Stimulated activated CD8-positive, alpha-beta memory T cell treated with anti-CD3 and anti-CD28 coated beads, Interleukin-4, amount 100 ng/mL, for 24 hours (primary cell): ENCODE measurements around the gene NAIP.
"Not testable (repeated sequence)": the region's sequence is repeated elsewhere in the genome, so short reads cannot be mapped to it uniquely, and the experiment has no call there.

Experiments
- DNase-seq: peaks from one replicate; pipeline ENCODE4 v3.0.0-alpha.2; 2020; ENCODE audit warnings: low read depth

The NAIP gene

GRCh38 chr5:71025289-71025953 is at the start of gene NAIP:
Gene NAIP (minus strand): TSS chr5:71025339. CDS start chr5:71012915, 12,424 bp downstream.
- DNase-seq: not testable (repeated sequence)

DNA sequence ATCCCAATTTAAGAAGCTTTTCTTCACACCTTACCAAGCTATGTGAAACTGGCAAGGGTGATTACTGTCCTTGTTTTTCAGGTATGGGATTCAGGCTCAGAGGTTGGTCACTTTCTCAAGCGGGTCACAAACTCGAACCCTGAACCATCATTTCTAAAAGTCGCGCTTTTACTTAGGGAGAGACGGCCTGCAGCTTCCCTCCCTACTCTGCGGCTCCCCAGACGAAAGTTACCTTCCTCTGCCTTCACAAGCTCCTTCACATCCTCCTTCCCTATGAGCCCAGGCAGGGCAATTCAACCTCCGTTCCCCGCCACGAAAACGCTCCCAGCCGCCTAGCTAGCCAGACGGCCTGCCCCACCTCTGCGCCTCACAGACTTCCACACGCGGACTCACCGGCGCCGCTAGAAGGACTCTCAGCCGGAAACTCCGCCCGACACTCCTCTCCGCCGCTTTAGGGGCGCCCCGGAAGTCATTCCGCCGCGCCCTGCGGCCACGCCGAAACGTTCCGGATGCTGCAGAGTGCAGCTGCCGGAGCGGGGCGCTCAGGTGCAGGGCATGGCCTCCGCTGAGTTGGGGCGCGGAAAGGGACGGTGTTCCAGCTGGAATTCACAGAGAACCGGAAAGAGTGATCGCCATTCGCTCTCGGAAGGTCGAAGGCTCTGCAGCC is 42.3 kb upstream of the NAIP start, which contains the start of gene GTF2H2:
Gene GTF2H2 (minus strand): TSS at position 415 of the 667 bp plus-strand sequence. CDS start 4,913 bp downstream, outside the sequence.
- not testable (repeated sequence) for DNase-seq

- not testable (repeated sequence) for DNase-seq
Observed at GRCh38 chr5:71061322-71061721, 36.2 kb upstream of the NAIP start.

- not testable (repeated sequence) for DNase-seq
Observed at GRCh38 chr5:71059426-71059825, 34.3 kb upstream of the NAIP start.

GRCh38 chr5:71044808-71045207 is 19.7 kb upstream of the NAIP start:
- not testable (repeated sequence) for DNase-seq

GRCh38 chr5:71044128-71044527 is 19.0 kb upstream of the NAIP start:
- DNase-seq: not testable (repeated sequence)

- not testable (repeated sequence) for DNase-seq
Observed at GRCh38 chr5:71031046-71031776, 6.1 kb upstream of the NAIP start.

GRCh38 chr5:71020643-71021042 is 4.5 kb downstream of the NAIP start:
- DNase-seq: not testable (repeated sequence)

DNA sequence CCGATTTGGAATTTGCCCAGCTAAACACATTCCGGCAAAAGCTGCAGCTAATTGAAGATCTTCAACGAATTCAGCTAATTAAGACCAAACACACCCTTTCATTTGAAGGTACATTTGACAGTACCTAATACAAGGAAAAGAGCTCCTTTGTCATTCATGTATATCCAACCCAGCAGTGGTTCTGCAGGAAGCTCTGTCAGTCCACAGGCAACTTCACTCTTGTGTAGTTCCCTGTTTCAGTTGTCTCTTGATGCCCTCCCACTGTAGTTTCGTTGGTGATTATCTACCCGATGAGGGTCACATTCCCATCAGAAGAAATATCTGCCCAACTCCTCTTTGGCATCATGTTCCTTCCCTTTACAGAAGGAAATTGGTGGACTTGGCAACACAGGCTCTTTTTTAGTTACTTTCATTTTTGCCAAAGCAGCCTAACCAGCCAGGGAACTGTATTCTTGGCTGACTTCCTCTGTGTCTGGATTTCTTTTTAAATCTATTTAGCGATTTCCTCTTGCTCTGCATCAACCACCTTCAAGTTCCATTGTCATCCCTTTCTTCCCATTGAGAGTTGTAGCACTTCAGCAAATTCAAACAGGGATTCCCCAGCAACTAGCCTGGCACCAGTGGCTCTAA is 6.6 kb downstream of the NAIP start:
- not testable (repeated sequence) for DNase-seq

DNA sequence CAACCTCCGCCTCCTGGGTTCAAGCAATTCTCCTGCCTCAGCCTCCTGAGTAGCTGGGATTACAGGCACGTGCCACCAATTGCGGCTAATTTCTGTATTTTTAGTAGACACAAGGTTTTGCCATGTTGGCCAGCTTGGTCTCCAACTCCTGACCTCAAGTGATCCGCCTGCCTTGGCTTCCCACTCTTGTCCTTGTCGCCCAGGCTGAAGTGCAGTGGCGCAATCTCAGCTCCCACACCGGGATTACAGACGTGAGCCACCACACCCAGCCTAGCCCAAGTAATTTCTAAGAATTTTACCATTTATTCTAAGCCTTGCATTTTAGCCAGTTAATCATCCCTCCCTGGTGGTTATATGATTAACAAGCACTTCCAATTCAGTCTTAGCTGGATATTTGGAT is 11.0 kb downstream of the NAIP start:
- DNase-seq: no peak

DNA sequence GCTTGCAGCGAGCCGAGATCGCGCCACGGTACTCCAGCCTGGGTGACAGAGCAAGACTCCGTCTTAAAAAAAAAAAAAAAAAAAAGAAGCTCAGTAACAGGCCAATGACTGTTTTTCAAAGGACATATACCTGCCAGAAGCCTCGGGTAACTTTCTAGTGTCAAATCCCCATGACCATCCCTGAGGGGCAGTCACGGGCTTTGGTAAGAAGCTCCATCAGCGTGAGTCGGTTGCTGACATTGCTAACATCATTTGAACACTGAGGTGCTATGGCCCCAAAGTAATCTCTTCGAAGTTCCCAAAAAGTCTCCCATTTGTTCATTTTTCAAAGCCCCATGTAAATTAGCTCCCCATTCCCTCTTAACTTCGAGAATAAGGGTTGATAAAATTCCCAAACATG is 11.6 kb downstream of the NAIP start:
- no peak for DNase-seq

DNA sequence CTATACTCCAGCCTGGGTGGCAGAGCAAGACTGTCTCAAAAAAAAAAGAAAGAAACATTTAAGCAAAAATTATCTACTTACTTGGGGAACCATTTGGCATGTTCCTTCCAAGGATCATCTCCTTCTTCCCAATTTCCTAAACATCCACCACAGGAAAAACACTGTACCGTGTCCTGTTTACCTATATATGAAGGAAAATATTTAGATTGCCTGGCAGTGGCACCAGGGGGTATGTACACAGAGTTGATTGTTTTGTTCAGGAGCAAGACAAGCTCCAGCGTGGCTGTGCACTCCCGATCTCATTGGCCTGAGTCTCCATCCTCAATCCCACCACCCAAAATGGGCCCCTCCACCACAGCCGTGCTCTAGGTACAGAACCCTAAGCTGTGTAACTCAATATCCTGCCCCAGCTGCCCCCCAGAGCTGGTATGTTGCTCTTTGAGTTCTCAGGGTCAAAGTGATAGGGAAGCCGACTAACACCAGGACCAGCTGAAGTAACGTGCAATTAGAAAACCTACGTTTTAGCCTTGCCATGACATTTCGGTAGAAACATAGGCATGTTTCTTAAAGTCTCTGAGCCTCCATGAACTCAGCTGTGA is 13.8 kb downstream of the NAIP start:
- no peak for DNase-seq

DNA sequence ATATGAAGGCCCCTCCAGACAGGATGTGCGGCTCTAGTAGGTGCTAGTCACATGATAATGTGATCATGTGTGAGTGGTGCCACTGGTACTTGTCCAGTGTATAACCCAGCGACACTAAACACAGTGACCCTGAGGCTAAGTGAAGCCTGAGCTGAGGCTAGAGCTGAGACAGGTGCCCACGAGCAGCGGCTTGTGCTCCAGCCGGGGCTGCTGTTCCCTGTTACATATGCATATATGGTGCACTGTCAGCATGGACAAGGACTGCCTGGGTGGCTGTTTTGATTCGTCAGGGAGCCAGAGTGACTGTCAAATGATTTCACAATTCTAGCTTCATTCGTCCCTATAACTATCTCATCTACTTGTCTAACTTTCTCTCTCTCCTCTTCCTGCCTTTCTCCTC is 18.2 kb downstream of the NAIP start:
- not testable (repeated sequence) for DNase-seq

DNA sequence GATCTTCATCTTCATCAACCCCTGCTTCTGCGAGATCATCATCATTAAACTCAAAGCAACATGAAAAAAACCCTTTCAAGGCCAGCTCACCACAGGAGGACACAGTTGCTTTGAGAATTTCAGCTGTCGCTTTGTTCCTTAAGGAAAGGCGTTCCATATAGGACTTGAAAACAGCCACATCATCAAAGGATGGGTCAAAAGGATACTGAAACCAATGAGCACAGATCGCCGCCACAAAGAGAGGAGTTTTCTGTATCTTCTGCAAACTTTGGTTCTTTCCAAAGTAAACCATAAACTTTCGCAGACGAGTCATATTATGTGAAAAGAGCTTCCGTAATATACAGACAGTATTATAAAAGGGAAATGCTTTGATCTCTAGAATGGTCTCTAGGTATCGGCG is 40.3 kb downstream of the NAIP start:
- DNase-seq: not testable (repeated sequence)

DNA sequence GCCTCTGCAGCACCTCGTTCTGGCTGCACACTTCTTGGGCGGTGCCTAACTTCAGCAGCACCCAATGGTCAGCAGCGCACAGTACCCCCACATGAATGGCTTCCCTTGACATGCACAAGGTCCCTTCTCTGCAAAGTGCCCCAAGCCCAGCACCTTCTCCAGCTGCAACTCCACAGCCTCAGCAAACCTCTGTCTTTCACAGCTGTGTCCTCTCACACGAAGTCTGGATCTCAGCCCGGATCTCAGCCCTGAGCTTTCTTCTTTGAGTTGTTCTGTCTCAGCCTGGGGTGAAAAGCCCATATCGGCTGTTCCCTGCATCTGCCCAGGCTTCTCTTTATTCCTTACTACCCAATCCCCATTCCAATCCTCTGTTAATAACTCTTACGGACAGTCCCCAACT is 57.9 kb downstream of the NAIP start:
- not testable (repeated sequence) for DNase-seq

- not testable (repeated sequence) for DNase-seq
Observed at GRCh38 chr5:70964531-70964930, 60.6 kb downstream of the NAIP start.

DNA sequence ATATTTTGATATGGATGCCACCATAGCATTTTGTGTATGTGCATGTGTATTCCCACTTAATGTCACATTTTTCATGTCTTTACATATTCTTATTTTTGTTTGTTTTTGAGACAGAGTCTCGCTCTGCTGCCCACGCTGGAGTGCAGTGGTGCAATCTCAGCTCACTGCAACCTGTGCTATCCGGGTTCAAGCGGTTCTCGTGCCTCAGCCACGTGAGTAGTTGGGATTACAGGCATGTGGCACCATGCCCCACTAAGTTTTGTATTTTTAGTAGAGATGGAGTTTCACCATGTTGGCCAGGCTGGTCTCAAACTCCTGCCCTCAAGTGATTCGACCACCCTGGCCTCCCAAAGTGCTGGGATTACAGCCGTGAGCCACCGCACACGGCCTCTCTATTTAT is 72.1 kb downstream of the NAIP start:
- not testable (repeated sequence) for DNase-seq

DNA sequence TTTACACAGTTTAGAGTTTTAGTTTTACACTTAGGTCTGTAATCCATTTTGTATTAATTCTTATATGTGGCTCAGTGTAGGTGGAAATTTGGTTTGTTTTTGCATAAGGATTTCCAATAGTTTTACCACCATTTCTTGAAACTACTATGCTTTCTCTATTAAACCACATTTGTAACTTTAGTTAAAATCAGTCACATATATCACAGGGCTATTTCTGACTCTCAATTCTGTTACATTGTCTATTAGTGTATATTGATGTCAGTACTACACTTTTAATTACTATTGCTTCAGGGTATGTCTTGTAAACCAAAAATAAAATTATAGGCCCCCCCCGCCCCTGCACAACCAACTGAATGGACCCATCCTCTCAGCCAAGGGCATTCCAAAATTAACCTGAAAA is 92.6 kb downstream of the NAIP start:
- DNase-seq: not testable (repeated sequence)

DNA sequence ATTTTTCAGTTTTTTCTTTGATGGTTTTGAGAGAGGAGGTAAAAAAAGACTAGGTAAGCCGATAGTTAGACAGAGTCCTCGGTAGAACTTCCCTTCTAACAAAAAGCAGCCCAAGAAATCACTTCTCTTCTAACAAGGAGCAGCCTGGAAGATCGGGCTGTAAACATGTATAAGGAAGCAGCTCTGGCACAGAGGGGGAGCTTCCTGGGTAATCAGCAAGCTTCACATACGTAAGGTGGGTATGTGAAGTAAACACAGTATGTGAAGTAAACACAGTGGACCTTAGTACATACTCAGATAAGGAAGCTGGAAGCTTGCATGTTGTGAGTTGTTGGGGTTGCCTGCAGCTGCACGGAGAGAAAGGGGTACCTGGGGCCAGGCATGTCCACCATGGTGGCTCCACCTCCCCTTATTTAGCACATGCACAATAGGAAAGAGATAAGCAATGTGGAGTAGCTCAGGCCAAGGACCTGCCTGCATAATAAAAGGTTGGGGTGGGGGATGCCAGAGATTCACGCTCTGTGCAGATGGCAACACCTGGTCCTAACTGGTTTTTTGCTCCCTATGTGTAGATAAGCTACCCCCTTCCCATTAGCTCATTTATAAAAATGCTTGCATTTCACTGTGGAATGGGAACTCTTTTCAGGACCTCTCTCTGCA is 93.3 kb downstream of the NAIP start:
- DNase-seq: not testable (repeated sequence)

DNA sequence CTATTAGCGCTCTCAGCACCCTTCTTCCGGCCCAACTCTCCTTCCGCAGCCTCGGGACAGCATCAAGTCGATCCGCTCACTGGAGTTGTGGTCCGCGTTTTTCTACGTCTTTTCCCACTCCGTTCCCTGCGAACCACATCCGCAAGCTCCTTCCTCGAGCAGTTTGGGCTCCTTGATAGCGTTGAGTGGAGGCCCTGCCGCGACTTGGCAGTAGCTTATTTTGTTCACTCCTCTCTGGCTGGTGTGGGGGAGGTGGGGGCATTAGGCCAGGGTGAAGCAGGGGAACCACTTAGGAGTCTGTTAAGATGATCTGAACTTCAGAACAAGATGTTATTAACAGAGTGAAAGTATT is 100.0 kb downstream of the NAIP start:
- DNase-seq: not testable (repeated sequence)
